ENCODE results near the gene PGF.
"Not testable (repeated sequence)": the region's sequence is repeated elsewhere in the genome, so short reads cannot be mapped to it uniquely, and the experiment has no call there.

The PGF gene

GRCh38 chr14:74955229-74956026, at the start of gene PGF:
TSS of gene PGF (minus strand) at chr14:74955597. CDS start at chr14:74955242, 355 bp downstream.
- DNase-seq: peak; percentile 70

DNA sequence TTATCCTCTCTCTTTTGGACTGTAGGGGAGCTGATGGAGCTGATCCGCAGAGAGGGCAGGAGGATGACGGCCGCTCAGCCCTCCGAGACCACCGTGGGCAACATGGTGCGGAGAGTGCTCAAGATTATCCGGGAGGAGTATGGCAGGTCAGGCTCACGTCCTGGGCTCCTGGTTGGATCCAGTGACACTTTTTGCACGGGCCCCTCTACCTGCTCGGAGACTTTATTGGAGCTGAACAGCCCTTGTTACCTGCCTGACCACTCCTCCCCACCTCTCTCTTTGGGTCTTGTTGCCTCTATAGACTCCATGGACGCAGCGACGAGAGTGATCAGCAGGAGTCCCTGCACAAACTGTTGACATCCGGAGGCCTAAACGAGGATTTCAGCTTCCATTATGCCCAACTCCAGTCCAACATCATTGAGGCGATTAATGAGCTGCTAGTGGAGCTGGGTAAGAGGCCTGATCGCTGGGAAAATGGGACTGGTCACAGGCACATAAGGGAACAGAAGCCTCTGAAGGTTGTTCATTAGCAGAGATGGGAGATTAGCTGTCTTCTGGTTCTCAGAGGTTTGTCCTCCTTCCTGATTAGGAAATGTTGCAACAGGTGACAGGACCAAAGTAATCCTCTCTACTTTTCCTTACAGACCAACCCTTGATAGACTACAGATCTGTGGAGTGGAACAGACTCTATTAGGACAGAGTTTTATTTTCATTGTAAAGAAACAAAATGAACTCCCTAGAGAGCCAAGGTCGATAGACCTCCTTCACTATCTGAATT, 48.0 kb upstream of the PGF start:
- no peak for DNase-seq

DNA sequence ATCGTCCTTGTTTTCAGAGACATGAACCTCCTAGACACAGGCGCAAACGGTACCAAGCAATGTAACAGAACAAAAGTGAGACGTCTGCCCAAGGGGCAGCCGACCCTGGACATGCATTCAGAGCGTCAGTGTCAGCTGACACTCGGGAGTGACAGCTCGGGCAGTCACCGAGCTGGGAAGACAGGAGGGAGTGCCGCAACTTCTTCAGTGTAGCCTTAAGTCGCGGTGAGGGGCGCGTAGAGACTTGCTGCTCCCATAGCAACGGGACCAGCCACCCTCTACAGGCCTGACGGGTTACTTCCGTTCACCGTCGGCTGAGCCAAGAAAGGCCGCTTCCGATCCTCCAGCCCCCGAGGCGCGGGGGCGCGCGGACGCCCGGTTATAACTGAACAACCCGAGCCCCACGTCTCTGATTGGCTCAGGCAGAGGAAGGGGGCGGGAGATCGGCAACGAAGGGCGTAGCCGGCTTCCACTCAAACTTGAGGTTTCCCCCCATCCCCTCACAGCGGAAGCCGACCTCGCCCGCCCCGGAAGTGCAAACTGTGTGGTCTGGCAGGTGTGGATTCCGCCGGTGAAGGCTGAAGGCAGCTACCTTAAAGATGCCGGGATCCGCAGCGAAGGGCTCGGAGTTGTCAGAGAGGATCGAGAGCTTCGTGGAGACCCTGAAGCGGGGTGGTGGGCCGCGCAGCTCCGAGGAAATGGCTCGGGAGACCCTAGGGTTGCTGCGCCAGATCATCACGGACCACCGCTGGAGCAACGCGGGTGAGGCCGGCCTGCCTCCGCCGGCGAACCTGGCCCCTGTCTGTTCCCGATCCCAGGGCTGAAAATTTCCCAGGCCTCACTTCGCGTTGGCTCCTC, 47.2 kb upstream of the PGF start, which contains the start of gene EIF2B2:
EIF2B2 (plus strand) TSS at position 530 of the 858 bp plus-strand sequence; CDS start at position 600, 70 bp downstream.
- DNase-seq: peak; percentile 69

- DNase-seq: no peak
Measured at GRCh38 chr14:75001899-75002298, 46.5 kb upstream of the PGF start.

DNA sequence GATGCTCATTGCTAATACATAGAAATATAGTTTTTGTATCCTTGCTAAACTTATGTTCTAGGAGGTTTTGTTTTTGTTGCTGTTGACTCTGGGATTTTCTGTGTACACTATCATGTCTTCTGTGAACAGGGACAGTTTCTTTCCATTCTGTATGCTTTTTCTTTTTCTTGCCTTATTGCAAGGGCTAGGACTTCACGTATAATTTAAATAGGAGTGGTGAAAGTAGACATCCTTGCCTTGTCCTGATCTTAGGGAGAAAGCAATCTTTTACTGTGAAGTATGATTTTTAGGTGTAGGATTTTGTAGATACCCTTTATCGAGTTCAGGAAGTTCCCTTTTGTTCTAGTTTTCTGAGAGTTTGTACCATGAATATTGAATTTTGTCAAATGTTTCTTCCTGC, 45.9 kb upstream of the PGF start:
- no peak for DNase-seq

DNA sequence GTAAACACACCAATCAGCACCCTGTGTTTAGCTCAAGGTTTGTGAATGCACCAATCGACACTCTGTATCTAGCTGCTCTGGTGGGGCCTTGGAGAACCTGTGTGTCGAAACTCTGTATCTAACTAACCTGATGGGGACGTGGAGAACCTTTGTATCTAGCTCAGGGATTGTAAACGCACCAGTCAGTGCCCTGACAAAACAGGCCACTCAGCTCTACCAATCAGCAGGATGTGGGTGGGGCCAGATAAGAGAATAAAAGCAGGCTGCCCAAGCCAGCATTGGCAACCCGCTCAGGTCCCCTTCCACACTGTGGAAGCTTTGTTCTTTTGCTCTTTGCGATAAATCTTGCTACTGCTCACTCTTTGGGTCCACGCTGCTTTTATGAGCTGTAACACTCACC, 40.4 kb upstream of the PGF start:
- not testable (repeated sequence) for DNase-seq

- DNase-seq: not testable (repeated sequence)
Measured at GRCh38 chr14:74994182-74994581, 38.8 kb upstream of the PGF start.

GRCh38 chr14:74988993-74989392, 33.6 kb upstream of the PGF start:
- DNase-seq: no peak

DNA sequence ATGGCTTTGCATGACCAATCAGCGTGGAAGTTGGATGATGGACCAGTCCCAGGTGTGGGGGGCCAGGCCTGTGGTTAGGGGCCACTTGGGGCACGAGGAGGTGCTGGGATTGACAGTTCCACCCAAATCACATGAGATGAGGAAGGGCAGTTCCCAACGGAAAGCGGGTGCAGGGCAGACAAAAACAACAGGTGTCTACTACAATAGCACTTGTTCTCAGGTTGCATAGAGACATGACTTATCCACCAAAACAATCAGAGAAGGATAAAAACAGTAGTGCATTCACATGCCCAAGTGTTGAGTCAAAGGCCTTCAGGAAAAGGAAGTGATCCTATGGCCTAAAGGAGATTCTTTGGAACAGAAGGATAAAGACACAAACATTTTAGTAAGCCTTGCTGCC, 32.7 kb upstream of the PGF start:
- peak; percentile 50 for DNase-seq

DNA sequence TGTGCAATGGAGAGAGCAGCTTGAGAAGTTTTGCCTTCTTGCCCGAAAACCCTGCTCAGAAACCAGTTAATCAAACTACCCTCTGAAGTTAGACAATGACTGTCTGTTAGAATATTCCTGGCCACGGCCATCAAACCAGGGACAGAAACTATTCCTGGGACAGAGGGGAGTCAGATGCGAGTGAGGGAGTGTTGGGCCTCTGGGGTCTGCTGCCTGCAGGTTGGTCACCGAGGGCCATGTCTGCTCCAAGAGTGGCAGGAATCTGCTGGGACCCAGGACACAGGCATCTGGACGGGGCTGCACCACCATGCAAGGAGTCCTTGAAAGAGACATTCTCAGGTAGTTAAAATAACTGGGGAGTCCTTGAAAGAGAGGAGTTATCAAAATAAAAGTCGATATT, 30.4 kb upstream of the PGF start:
- DNase-seq: no peak

DNA sequence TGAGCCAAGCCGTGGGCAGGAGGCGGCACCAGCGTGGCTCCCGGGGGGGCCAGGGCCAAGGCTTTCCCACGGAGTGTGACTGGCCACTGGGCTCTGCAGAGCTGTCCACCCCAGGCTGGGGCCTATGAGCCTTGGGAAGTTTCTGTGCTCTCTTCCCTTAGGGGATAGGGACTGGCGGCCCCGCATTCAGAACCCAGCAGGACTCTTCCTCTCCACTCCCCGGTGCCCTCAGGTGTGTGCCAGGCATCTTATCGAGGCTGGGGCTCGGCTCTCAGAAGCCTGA, 29.6 kb upstream of the PGF start:
- no peak for DNase-seq

DNA sequence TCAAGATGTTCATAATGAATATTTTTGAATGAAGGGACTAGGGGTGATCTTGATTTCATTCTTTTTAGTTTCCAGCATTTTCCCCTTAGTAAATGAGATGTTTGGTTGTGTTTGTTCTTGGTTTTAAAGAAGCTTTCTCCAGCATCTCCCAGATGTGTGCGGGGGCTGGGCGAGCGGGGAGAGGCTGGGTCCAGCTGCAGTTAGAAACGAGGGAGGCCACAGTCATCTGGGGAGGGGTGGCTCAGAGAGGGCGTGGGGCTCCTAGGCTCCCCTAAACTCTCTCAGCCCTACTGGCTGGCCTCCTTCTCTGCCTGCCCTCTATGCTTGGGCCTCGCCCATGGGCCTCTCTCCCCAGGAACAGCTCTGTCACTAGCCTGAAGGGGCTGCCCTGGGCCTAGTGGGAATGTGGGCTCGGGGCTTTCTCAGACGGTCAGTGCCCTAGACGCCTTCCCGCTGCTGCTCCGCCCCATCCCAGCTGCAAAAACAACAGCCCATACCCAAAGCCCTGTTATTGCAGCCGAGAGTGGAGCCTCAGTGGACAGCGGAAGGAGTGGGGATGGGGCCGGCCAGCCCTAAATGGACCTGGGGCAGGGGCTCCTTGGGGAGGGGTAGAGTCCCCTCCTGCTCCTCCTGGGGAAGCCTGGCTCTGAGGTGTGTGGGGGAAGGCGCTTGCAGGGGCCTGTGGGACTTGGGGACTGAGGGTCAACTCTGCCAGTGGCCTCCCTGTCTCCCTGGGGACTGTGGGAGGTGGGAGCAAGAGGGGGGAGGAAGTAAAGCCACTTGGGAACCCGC, 29.0 kb upstream of the PGF start:
- DNase-seq: no peak

DNA sequence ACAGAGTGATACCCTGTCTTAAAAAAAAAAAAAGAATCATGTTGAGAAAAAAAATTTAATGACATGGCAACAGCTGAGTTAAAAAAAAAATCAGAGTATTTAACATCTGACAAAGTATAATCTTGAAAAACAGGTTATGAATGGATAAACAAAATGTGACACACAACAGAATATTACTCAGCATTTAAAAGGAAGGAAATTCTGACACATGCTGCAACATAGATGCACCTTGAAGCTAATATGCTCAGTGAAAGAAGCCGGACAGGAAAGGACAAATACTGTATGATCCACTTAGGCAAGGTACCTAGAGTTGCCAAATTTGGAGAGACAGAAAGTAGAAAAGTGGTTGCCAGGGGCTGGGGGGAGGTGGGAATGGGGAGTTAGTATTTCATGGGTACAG, 27.9 kb upstream of the PGF start:
- DNase-seq: no peak

DNA sequence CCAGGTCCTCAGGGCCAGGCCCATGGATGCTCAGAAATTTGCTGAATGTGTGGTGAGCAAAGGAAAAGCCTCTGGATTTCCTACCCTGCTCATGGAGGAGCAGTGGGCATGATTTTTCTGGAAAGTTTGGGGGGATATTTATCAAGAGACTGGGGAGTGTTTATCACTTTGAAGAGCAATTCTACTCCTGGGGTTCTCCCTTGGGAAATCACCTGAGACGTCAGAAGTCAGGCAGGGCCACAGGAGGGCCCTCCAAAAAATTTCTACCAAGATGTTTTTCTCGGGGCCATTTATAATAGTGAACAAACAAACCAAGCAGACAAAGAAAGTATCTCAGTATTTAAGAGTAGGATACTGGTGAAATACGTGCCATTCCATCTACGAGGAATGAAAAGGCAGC, 27.3 kb upstream of the PGF start:
- DNase-seq: no peak

- no peak for DNase-seq
Measured at GRCh38 chr14:74981833-74982232, 26.4 kb upstream of the PGF start.

DNA sequence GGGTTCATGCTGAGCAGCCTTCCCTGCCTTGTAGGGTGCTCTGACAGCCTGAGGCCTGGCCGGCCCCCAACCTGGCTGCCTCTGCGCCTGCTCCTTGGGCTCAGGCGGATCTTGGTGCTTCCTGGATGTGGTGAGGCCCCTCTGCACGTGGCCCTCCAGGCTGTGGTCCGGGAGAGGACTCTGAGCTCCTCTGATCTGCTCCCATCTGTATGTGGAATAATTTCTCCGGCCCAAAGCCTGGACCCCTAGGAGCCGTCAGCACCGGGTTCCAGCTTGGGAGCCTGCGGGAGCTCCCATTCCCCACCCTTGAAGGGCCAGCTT, 26.0 kb upstream of the PGF start:
- no peak for DNase-seq

DNA sequence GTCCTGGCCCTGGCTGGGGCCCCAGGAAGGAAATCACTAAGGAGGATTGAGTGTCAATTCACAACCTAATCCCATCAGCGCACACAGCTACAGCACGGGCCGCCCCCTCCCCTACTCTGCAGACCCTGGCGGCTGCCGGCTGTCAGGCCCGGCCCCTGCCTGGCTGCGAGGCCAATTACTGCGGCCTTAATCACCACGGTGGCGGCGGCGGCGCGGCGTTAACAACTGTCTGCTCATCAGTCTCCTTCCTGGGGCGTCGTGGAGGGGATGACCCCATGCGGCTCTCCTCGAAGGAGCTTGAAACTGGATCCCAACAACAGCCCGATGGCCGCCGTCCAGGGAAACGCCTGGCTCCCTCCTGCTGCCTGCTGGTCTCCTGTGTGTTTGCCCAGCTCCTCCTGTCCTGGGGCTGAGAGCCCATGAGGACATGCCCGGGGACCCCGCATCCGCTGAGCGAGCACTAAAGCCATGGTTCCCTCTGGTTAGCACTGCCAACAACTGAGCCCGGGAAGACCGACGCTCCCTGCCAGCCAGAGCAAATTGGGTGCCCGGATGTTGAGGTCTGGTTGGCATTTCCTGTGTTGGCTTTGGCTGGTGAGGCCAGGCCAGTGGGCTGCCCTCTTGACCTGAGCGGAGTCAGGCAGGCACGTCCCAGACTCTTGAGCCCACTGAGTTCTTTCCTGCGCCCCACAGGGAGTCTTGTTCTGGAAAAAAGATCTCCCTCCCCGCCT, 25.5 kb upstream of the PGF start:
- no peak for DNase-seq

DNA sequence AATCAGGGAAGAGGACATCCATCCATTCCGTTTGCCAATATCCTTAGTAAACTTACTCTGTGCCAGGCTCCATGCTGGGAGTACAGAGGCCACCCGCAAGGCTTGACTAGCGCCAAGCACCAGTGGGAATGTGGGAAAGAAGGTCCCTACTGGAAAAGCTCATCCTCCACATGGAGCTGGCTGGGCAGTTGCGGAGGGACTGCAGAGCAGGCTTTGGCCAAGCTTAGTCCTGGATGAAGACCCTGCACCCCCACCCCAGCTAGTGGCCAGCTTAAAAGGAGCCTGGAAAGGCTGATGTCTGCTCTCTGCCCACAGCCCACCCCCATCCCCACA, 25.0 kb upstream of the PGF start:
- no peak for DNase-seq

DNA sequence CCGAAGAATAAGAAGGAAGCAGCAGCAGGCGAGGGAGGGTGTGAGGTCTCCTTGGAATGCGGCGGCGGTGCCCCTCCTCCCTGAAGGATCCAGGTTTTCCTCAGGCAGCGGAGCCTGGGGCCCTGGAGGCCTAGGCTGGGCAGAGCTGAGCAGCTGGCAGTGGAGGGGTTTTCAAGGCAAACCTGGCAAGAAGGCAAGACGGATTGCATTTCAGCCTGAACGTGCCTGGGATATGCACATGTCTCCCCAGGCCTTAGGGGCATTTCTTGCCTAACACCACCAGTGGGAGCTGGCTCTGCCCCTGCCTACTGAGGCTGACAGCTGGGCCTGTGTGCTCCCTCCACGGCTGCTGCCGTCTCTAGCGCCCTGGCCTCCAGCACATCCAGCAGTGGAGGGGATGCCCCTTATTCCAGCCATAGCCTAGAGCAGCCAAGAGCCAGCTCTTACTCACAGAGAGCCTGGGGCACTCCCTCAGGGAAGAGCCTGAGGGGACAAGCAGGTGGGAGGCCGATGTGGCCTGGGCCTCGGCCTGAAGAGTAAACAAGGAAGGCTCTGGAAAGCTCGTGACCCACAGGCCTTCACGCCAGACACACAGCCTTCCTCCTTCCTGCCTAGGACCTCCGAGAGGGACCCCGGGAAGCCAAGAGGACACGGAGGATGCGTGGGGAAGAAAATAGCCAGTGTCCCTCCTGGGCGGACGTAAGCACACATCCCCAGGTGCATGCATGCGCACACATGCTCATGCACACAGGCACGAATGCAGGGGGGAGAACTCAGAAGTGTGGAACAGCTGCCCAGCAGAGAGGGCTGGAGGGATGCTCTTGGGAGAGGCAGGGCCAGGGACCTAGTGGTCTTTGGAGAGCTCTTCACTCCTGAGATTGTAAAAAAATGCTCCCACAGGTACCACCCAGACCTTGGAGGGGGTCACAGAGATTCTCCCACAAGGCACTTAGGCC, 24.3 kb upstream of the PGF start:
- DNase-seq: no peak

DNA sequence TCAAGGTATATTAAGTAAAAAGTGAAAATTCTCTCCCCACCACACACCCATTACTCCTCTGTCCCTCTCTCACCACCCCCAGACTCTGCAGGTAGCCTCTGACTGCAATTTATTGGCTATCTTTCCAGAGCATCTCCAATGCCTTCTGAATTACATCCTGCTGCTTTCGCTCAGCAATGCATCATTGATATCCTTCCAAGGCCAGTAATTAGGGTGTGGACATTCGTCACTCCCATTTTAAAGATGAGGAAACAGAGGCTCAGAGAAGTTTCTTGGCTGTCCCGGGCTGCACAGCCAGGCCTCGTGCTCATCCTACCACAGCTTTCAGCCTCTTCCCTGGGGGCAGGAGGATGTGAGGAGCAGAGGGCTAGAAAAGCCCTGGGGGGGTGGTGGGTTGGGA, 23.6 kb upstream of the PGF start:
- DNase-seq: no peak

- DNase-seq: no peak
Measured at GRCh38 chr14:74978416-74978947, 23.1 kb upstream of the PGF start.
